Measurements from ENCODE around the gene RPN2. TPM values are rescaled to one million over a fixed set of nuclear protein-coding genes. Genes with fewer than 3 reads are reported as not detected.

The RPN2 gene
- total and polyA plus RNA-seq, 9 of the 15 experiments (the other 6 are each of a cell fraction or from before 2014, with no cell fraction given): 168 to 548 (median 325) TPM

- TF ChIP-seq SNRNP70 (optimal IDR thresholded peaks at IDR 0.05; ENCODE audit: low read depth, low read length) (no peak), SMARCC2 (IDR thresholded peaks at IDR 0.05; ENCODE audit: low read depth) (no peak), BRF2 (IDR thresholded peaks at IDR 0.05; ENCODE audit: borderline replicate concordance, insufficient read depth, insufficient read length) (no peak), MEIS2 (IDR thresholded peaks at IDR 0.05; ENCODE audit: partially characterized antibody) (peak; percentile 21), NCOA2 (IDR thresholded peaks at IDR 0.05; ENCODE audit: partially characterized antibody in 2 of 2) (no peak), NR4A1 (CRISPR knock-in tag; IDR thresholded peaks at IDR 0.05) (no peak), NR4A1 (tag; IDR thresholded peaks at IDR 0.05) (no peak), GATAD2B (IDR thresholded peaks at IDR 0.05; ENCODE audit: borderline replicate concordance) (no peak), GTF2B (IDR thresholded peaks at IDR 0.05; ENCODE audit: extremely low read depth, insufficient read length) (no peak), ZNF124 (CRISPR knock-in tag; IDR thresholded peaks at IDR 0.05) (no peak), HMBOX1 (IDR thresholded peaks at IDR 0.05) (no peak), ZSCAN29 (IDR thresholded peaks at IDR 0.05) (no peak), SMARCA4 (IDR thresholded peaks at IDR 0.05) (no peak), CSDE1 (IDR thresholded peaks at IDR 0.05) (no peak), SAFB (IDR thresholded peaks at IDR 0.05; ENCODE audit: borderline replicate concordance, low read depth, low read length) (no peak), E2F1 (CRISPR knock-in tag; IDR thresholded peaks at IDR 0.05) (no peak), KLF16 (IDR thresholded peaks at IDR 0.05) (peak; percentile 38; the same call in 1 of the 2 replicates), SREBF2 (CRISPR knock-in tag; IDR thresholded peaks at IDR 0.05) (no peak), EZH2 (IDR thresholded peaks at IDR 0.05; ENCODE audit: borderline replicate concordance, low read depth, low read length) (no peak)
Observed at GRCh38 chr20:37192137-37192854, 13.2 kb downstream of the RPN2 start (continued).
